Pancreas (tissue), 10 donors: ENCODE data around the gene HS6ST2. TPM values are rescaled to one million over a fixed set of nuclear protein-coding genes. Genes with fewer than 3 reads are reported as not detected.

Experiments used
- ATAC-seq, 4 donors: fragments of 200-7000 bp; cut with Tn5 transposase; one replicate each; pipeline versions ENCODE4 v1.8.0 to v1.9.1; 2020; ENCODE audit warnings: mild to moderate bottlenecking in 4 of 4, moderate library complexity in 4 of 4
- DNase-seq, 6 donors: peaks; one replicate each; pipeline ENCODE4 v3.0.0-alpha.2; 2020
- FAIRE-seq: peaks from 2 replicates; lab custom pipeline; 2012; peaks lifted over from hg19 to GRCh38; lab: Jason Lieb, UNC
- H3K27ac ChIP-seq, 4 donors: fragments of 200-600 bp; sonication (generic); 1 replicate in 3 of 4; 2 replicates in 1 of 4; pipeline versions ENCODE4 v1.5.0 to v1.8.0; 2020
- H3K27me3 ChIP-seq, 4 donors: fragments of 200-600 bp; one replicate each; pipeline ENCODE4 v1.8.0; 2021
- H3K36me3 ChIP-seq, 3 donors: fragments of 200-600 bp; sonication (generic) in 1 of 3; one replicate each; pipeline versions ENCODE4 v1.5.0 to v1.8.0; 2020 to 2021
- H3K4me1 ChIP-seq, 3 donors: fragments of 200-600 bp; one replicate each; pipeline ENCODE4 v1.8.0; 2021
- H3K4me3 ChIP-seq, 4 donors: fragments of 200-600 bp; sonication (generic) in 2 of 4; one replicate each; pipeline versions ENCODE4 v1.5.0 to v1.8.0; 2020 to 2021
- H3K9me3 ChIP-seq, 4 donors: fragments of 200-600 bp; one replicate each; pipeline ENCODE4 v1.8.0; 2021
- CTCF ChIP-seq, 4 donors: fragments of 200-600 bp; sonication (generic) in 3 of 4; IDR thresholded peaks; one replicate each; pipeline versions ENCODE4 v1.5.0 to v1.8.0; 2021; ENCODE audit warnings: antibody characterized with exemption in 4 of 4
- WGBS, 2 donors: extraction: QIAGEN DNeasy Blood & Tissue Kit; methylation state at CpG; one replicate each; pipeline ENCODE4 v1.1.7; 2013; 5-methylcytosine and 5-hydroxymethylcytosine counted together
- intact Hi-C, 3 donors: fragments of 100-400 bp; cut with DNase I; formaldehyde crosslinking; loops; one replicate each; pipeline versions ENCODE4 v1.11.1 to v1.14.2; 2022
- polyA plus RNA-seq, 2 donors: library from polyadenylated mRNA; stranded (reverse); fragments of 200-250 nt; gene quantifications; one replicate each; pipeline ENCODE4 v1.2.3, GENCODE V29; 2013
- total RNA-seq, 6 donors: library from RNA; stranded (reverse); fragmentation: NEBNext Ultra II Directional in 4 of 6; extraction: Animal tissue kit (Norgen Biotek cat#: 25700) in 4 of 6; gene quantifications; one replicate each; pipeline versions ENCODE4 v1.2.1 to v1.2.4, GENCODE V29; 2021 to 2023
- donor health status: healthy with polysubstance abuse.
- donor health status: DM: no; HTN: no; CAD: no; lungs with moderate emphysema.
- donor health status: DM: no; HTN: no; CAD: no.
- donor health status: control.
- donor health status: control.
- donor health status: Bipolar disorder and iron deficiency.
- donor health status: DM: yes; HTN: yes; CAD: no.
- donor health status: DM: no; HTN: no; CAD: no.
- donor health status: DM: no; HTN: no; CAD: no.
- donor health status: DM: yes; HTN: yes; CAD: no.

HS6ST2 gene
- total and polyA plus RNA-seq, 8 donors, result 0.72 to 5.9 (median 3.4) TPM

- Histone ChIP-seq H3K4me1 (no peaks in the 10 kb centered on the region), H3K9me3 (no peaks in the 10 kb centered on the region), H3K27me3 (peaks cover 0 to 9% (median 0%) of the 10 kb centered on the region in 4 donors), H3K4me3 (no peak overlapping the region), H3K36me3 (no peaks in the 10 kb centered on the region), H3K27ac (no peak overlapping the region)
- FAIRE-seq, result no peak
- 94 to 99% methylated on average over 3 of the region's 3 CpGs for WGBS, 2 donors
- intact Hi-C loops, result no loop called here
- TF ChIP-seq CTCF (IDR thresholded peaks at IDR 0.05), result no peak
- ATAC-seq, result no peak
- DNase-seq, result no peak
Measured at GRCh38 chrX:132591719-132592275, 366.6 kb downstream of the HS6ST2 start.

GRCh38 chrX:132590350-132591026 is 367.9 kb downstream of the HS6ST2 start:
- H3K4me1 ChIP-seq, result no peaks in the 10 kb centered on the region
- peaks cover 0 to 6% (median 0%) of the 10 kb centered on the region in 4 donors for H3K27me3 ChIP-seq
- intact Hi-C loops, result no loop called here
- H3K27ac ChIP-seq, result no peak overlapping the region
- H3K9me3 ChIP-seq, result no peaks in the 10 kb centered on the region
- 17 to 30% methylated on average over 2 of the region's 2 CpGs for WGBS, 2 donors
- ATAC-seq (no peak), DNase-seq (no peak), FAIRE-seq (no peak)
- no peak overlapping the region for H3K4me3 ChIP-seq
- TF ChIP-seq CTCF (IDR thresholded peaks at IDR 0.05), result no peak
- H3K36me3 ChIP-seq, result no peaks in the 10 kb centered on the region

- Histone ChIP-seq H3K4me3 (no peak overlapping the region), H3K9me3 (no peaks in the 10 kb centered on the region), H3K36me3 (no peaks in the 10 kb centered on the region), H3K4me1 (no peaks in the 10 kb centered on the region), H3K27ac (no peak overlapping the region), H3K27me3 (no peaks in the 10 kb centered on the region)
- 94 to 96% methylated on average over 4 of the region's 4 CpGs for WGBS, 2 donors
- ATAC-seq (no peak), DNase-seq (no peak), FAIRE-seq (no peak)
- TF ChIP-seq CTCF (IDR thresholded peaks at IDR 0.05), result no peak
- intact Hi-C loops, result no loop called here
Measured at GRCh38 chrX:132584936-132585335, 373.5 kb downstream of the HS6ST2 start.

- no peak overlapping the region for H3K4me3 ChIP-seq
- H3K27me3 ChIP-seq, result peaks cover 0 to 21% (median 4%) of the 10 kb centered on the region in 4 donors
- DNase-seq (no peak), FAIRE-seq (no peak), ATAC-seq (no peak)
- WGBS, 2 donors, result 34% methylated on average over 2 of the region's 2 CpGs
- no peaks in the 10 kb centered on the region for H3K9me3 ChIP-seq
- intact Hi-C loops, result no loop called here
- TF ChIP-seq CTCF (IDR thresholded peaks at IDR 0.05), result no peak
- no peaks in the 10 kb centered on the region for H3K4me1 ChIP-seq
- no peaks in the 10 kb centered on the region for H3K36me3 ChIP-seq
- no peak overlapping the region for H3K27ac ChIP-seq
Measured at GRCh38 chrX:132576939-132577338, 381.5 kb downstream of the HS6ST2 start.

Other genes starting within 250 kb of the HS6ST2 start
- gene USP26, start 138.5 kb upstream of the HS6ST2 start, total RNA-seq, result not detected
- gene USP26, start 138.5 kb upstream of the HS6ST2 start, polyA plus RNA-seq, result not detected